Erythroblast (primary cell): ENCODE data around the gene MACC1.

ENCODE experiments used
- DNase-seq, 2 experiments: peaks; one replicate each; lab custom pipeline; 2025; lab: John Stamatoyannopoulos, UW
- GATA1 ChIP-seq: IDR thresholded peaks from 2 replicates; pipeline ENCODE4 v1.6.1; 2011; ENCODE audit warnings: low read depth, mild to moderate bottlenecking, control low read depth, low read length, moderate library complexity
- POLR2A ChIP-seq: IDR thresholded peaks from 2 replicates; pipeline ENCODE4 v1.6.1; 2011; ENCODE audit warnings: mild to moderate bottlenecking, low read length

Gene MACC1

DNA sequence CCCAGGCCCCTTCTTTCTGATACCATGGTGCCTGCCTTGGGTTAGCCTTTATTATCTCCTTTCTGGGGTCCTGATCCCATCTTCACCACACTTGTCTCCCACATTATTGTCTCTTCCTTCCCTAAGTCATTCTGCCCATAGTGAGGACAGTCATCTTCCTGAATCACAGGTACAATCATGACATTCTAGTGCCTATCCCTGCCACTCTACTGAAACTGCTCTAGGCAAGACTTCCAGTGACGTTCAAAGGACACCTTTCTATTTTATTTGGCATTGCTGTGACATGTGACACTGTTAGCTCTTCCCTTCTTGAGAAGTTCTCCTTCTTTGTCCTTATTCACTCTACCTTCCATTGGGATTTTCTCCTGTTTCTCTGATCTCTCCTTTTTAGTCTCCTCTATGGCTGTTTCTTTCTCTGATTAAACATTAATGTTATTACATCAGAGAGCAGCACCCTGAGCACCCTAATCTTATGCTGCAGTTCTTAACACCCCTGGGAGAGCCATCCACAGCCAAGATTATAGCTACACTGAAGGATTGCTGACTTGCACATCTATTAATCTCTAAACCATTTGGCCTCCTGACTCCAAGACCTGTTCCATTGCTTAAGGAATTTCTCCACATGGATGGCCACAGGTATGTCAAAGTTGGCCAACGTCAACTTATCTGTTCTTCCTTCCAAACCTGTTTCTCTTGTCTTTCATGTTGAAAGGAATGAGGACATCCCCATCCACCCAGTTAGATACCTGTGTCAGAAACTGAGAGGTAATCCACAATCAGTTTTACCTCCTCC is 10.9 kb downstream of the MACC1 start:
- no peak for TF ChIP-seq GATA1
- TF ChIP-seq POLR2A, result no peak
- DNase-seq, result peak in 1 of 2 experiments; percentile 10

DNA sequence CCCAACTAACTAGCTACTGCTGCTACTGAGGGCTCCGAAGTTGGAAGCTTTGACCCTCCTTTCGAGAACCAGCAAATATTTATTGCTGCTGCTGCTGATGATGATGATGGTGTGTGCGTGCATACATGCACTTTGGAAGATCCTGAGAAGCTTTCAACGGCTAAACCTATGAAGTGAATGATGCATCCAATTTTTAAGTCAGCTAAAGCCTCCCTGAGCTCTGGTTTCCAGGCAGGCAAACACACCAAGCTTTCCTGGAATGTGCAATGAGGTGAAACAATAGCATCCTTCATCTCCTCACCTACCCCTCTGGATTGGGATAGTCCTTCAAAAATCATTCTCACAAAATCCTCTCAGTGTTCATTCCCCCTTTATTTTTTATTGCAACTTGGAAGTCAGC is 13.9 kb downstream of the MACC1 start:
- DNase-seq, result no peak
- TF ChIP-seq GATA1, result no peak
- TF ChIP-seq POLR2A, result no peak

DNA sequence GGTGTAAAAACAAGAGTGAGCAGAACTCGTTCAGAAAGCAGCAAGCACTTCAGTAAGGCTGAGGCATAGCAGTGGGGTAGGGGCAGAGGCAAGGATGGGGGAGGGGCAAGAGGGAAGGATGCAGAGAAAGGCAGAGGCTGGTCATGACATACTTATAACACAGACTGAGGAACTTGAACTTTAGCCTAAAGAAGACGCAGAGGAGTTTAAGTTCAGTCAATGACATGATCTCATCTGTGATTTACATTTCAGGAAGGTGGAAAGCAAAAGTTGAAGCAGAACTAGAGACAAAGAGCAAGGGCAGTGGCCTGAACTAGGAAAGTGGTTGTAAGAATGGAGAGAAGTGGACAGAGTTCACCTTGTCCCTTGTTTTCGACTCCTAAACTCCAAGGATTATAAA is 15.8 kb downstream of the MACC1 start:
- peak in 1 of 2 experiments; percentile 41 for DNase-seq
- no peak for TF ChIP-seq GATA1
- TF ChIP-seq POLR2A, result no peak

DNA sequence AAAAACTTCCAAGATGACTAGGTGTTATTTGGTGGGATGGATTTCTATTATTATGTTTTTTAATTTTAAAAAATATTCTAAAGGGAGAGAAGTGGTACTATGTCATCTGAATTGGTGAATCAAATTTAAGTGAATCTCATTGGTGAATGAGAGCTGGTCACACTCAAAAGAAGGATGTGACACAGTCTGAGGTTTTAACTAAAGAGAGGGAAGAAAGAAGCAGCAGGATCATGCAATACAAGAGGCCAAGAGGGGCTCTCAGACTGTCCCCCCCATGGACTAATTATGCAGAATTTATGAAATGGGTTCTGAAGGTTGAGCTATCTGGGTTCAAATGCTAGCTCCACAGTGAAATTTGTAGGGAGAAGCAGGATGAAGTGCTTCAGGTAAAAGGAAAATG is 16.2 kb downstream of the MACC1 start:
- no peak for TF ChIP-seq POLR2A
- no peak for TF ChIP-seq GATA1
- no peak for DNase-seq

DNA sequence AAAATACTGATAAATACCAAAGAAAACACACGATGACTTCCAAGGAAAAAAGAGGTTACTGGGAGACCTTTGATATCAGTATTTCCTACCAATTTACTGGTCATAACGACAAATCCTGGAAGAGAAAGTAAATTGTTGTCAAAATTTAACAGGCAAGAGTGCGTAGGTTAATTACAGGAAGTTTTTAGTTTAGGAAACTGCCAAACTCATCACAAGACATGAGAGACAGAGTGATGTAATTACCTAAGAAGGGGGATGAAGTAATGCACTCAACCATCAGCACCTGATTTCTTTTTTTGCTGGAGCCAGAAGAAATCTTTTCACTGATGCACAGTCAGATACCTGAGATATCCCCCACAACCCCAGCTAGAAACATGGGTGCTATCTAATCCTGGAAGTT is 16.8 kb downstream of the MACC1 start:
- no peak for TF ChIP-seq POLR2A
- no peak for TF ChIP-seq GATA1
- peak in 1 of 2 experiments; percentile 58 for DNase-seq

DNA sequence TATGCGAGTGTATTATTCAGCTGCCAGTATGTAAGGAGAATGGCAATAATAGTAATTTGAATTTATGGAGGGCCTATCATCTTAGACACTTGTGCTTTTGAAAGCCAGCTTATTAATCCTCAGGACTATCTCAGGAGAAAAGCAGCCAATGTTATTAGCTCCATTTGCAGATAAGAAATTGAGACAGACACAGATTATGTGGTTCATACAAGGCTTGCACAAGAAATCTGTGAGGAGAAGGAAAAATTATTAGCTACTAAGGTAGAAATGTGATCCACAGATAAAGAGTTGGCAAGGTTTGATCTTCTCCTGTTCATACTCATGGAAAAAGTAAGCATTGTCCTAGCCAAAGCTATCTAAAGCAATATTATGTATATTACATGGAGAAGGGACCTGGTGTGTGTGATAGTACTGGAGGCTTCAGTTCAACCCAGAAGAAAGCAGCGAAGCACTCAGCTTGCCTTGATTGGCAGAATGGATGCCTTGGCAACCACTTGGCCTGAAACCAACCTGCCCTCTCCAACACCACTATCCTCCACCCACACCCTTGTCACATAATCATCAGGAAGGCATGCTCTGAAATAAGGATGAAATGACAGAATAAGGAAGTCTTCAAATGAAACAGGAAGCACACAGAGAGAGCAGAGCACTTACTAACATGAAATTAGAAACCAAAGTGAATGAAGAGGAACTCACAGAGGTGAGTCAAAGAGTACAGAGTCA is 18.0 kb downstream of the MACC1 start:
- TF ChIP-seq GATA1, result no peak
- no peak for TF ChIP-seq POLR2A
- DNase-seq, result peak; percentile 57 to 84

DNA sequence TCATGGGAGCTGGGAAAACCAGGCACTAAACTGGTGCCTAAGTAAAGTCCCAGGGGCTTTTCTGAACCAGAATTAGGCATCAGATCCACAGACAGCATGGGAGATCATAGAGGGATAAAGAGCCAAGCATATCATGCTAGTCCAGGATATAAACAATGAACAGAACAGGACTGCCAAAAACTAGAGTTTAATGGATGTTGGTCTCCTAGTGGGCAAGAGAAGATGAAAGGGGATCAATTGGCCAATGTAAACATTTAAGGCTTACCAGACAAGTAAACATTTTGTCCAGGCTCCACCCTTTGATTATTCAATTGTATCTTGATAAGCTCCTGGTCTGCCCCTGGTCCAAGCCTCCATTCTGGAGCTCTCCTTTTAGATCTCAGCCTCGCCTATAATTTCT is 18.9 kb downstream of the MACC1 start:
- peak in 1 of 2 experiments; percentile 15 for DNase-seq
- TF ChIP-seq POLR2A (no peak), GATA1 (no peak)

DNA sequence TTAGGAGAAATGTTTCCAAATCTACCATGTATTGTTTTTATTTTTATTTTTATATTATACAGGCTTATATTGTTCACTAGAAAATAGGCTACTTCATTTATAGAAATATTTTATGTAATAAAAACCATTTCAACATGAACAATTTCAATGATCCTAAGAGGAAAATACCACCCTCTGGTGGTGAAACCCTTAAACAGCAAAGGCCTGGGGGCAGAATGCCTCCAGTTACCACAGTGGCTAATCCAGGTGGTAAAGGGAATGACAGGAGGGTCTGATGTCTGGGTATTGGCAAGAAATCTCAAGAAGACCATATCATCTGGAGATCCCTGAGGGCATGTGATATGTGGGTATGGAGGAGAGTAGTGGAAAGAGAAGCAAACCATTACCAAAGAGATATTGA is 19.3 kb downstream of the MACC1 start:
- peak; percentile 10 to 59 for DNase-seq

DNA sequence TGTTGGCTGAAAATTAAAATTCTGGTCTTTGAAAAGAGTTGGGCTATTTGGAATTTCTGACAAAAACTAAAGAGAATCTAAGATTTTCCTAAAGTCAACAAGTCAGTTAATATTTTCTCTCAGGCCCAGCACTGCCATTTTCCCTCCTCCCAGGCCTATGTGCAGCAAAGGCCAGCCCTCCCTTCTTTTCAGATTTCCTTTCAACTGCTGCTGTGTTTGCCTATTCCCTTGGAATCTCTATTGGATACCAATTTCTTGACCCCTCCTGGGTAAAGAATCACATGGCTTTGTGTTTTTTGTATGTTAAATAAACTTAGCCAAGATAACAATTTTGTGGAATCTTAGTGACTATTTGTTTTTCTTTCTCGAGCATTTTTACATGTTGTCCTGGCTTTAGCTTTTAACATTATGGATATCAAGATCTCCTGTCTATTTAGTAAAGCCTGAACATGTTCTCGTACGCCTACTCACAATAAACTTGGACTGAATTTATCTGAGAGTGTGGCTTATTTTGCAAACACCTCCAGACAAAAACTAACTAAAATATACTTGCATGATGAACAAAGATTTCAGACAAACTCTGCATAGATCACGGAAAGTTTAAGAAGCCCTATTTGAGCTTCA is 19.9 kb downstream of the MACC1 start:
- no peak for TF ChIP-seq GATA1
- TF ChIP-seq POLR2A, result no peak
- no peak for DNase-seq

More for the DNA sequence above, 19.3 kb downstream of the MACC1 start:
- TF ChIP-seq POLR2A (no peak), GATA1 (no peak)

DNA sequence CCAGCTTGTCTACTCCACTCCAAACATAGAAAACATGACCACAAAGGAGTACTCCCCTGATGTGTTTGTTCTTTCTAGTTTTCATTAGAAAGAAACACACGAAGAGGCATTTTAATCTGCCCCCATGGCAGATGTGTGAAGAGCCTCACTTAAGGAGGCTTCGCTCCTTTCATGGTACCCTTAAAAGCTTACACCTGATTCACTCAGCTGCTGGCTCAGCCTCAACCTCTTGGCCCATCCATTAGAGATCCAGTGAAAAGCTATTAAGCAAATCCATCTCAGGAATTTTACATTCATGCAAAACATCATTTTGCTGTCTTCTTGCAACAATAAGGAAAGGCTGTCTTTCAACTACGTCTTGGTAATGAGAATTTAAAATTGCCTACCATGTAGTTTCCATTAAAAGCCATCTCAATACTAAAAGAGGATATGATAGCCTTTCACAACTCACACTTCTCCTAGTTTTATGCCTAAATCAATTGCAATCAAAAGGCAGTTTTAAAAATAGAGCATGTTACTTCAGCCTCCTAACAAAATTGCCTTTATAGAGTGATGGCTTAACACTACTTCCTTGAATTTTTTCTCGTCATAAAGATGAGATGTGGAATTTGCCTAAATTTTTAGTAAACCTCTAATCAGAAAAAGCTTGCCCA is 22.7 kb downstream of the MACC1 start:
- DNase-seq, result no peak
- TF ChIP-seq POLR2A (no peak), GATA1 (no peak)

DNA sequence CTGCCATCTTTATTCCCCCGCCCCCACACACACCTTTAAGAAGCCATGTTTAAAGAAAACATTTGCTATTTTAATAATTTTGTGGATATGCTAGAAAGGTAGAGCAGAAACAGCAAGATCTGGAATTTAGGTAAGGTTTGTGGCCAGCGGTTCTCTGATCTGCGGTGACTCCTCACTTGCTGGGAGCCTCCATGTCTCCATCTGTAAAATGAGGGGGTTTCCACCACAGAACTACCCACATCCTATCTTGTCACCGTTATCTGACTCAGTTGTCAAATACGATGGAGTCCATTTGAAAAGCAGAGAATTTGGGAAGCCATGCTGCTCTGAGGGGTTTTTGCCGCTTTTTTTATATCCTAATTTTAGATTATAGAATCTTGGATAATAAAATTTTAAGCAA is 23.3 kb downstream of the MACC1 start:
- DNase-seq, result no peak
- TF ChIP-seq POLR2A (no peak), GATA1 (no peak)

DNA sequence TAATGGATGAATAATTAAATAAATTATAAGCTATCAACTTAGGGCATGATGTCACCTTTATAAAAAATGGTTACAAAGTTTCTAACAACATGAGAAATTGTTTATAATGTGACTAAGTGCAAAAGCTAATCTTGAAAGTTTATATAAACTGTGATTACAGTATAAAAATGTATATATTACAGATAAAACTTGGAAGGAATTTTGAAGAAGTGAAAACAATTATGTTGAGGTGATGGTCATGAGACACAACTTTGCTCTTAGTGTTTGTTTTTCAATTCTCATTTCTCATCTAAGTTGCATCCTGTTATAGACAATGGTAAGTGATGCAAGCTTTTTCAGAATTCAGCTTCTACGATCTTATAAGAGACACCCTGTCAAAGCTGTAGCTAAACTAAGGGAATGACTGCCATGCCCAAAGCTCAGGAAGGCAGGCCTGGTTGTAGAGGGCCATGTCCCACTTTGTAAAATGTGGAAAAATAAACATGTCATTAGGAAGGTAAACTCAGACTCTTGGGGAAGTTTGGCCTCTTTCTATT is 23.9 kb downstream of the MACC1 start:
- no peak for TF ChIP-seq GATA1
- no peak for TF ChIP-seq POLR2A
- no peak for DNase-seq

DNA sequence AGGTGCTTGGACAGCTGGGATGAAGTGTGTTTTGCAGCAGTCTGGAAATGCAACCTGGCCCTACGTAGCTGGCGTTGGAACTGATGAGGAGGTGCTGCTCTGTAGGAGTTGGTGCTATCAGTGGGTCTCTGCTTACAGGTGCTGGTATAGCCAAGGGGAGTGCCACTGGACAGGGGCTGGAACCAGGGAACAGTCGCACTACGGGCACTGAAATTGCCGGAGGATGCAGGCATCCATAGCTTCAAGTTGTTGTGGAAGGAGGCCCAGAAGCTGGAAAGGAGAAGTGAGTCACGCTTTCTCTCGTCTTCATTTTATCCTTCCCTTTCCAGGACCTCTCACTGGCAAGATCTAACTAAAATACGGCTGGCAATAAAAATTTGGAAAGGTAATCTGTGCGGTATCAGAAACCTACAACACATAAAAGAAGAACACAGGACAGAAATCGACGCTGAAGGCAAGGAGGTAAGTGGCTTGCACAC is 25.8 kb downstream of the MACC1 start:
- TF ChIP-seq POLR2A (no peak), GATA1 (no peak)
- no peak for DNase-seq
